Erythroblast (primary cell): ENCODE data around the gene CARS1.

Experiments
- GATA1 ChIP-seq: IDR thresholded peaks from 2 replicates; pipeline ENCODE4 v1.6.1; 2011; ENCODE audit warnings: low read depth, mild to moderate bottlenecking, control low read depth, low read length, moderate library complexity
- POLR2A ChIP-seq: IDR thresholded peaks from 2 replicates; pipeline ENCODE4 v1.6.1; 2011; ENCODE audit warnings: mild to moderate bottlenecking, low read length

DNA sequence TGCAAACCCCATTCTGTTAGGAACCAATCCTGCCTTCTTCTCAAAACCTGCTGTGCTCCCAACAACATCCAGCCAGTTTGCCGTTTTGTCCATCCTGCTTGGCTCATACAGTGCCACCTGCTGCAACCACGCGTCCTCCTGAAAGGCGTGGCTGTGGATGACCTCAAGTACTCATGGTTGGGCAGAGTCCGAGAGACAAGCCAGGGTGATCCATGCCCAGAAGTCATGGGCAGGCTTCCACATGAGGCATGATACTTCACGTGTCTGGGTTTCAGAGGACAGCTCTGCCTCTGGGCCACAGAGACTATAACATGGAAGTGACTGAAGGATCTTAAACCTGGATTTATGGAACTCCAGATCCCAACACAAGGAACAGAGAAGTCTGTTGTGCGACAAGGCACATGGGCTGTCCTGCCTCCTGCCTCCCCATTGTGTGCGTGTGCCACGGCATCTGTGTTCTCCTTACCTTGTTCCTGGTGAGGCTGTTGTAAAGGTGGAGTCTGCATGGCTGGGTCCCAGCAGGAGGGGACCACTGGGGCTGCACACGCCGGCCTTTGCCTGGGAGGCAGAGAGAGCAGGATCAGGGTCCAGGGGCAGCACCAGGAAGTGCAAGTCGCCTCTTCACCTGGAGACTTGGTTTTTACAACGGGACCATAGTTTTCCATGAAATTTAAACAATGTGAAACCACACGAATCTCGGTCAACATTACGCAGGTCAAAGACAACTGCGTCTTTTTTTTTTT, 15.4 kb downstream of the CARS1 start:
- TF ChIP-seq POLR2A (no peak), GATA1 (no peak)
